Posterior cingulate gyrus (tissue), 11 donors: ENCODE results near the gene CCL1.
"Not testable (repeated sequence)": the region's sequence is repeated elsewhere in the genome, so short reads cannot be mapped to it uniquely, and the experiment has no call there.

Experiments used
- DNase-seq, 10 donors: peaks; one replicate each; pipeline versions ENCODE4 v3.0.0 to v3.0.0-alpha.2; 2020 to 2021; ENCODE audit warnings: mixed read lengths in 3 of 10
- intact Hi-C: fragments of 100-400 bp; cut with DNase I; formaldehyde crosslinking; loops from one replicate; pipeline ENCODE4 v1.15.1; 2023

Gene CCL1

GRCh38 chr17:34361478-34362061 is 1.5 kb downstream of the CCL1 start:
- intact Hi-C loops = loop anchor here (1.0 to 10.0 kb wide), 2 partner anchors 161 to 577 kb away; no protein-coding TSS in a partner anchor

GRCh38 chr17:34360601-34361270 is 2.3 kb downstream of the CCL1 start:
- intact Hi-C loops = loop anchor here (1.0 to 10.0 kb wide), 2 partner anchors 160 to 576 kb away; no protein-coding TSS in a partner anchor
- DNase-seq = no peak

More at GRCh38 chr17:34361478-34362061, 1.5 kb downstream of the CCL1 start:
- DNase-seq = peak; percentile 54 to 98 (median 86)

- no peak for DNase-seq
- intact Hi-C loops = no loop called here
Observed at GRCh38 chr17:34358631-34359030, 4.4 kb downstream of the CCL1 start.

GRCh38 chr17:34357398-34357797 is 5.6 kb downstream of the CCL1 start:
- DNase-seq = no peak
- intact Hi-C loops = no loop called here

GRCh38 chr17:34356194-34356593 is 6.8 kb downstream of the CCL1 start, which contains the start of gene CCL13:
Gene CCL13, plus strand, starts transcription at chr17:34356480. Its CDS starts 47 bp downstream, at chr17:34356527.
- no peak for DNase-seq
- intact Hi-C loops = no loop called here

- no peak for DNase-seq
- intact Hi-C loops = no loop called here
Observed at GRCh38 chr17:34354637-34355036, 8.4 kb downstream of the CCL1 start.

GRCh38 chr17:34352191-34352590 is 10.8 kb downstream of the CCL1 start:
- intact Hi-C loops = no loop called here

GRCh38 chr17:34351096-34351495 is 11.9 kb downstream of the CCL1 start:
- DNase-seq = no peak
- intact Hi-C loops = no loop called here

More at GRCh38 chr17:34352191-34352590, 10.8 kb downstream of the CCL1 start:
- no peak for DNase-seq

- intact Hi-C loops = no loop called here
- DNase-seq = no peak
Observed at GRCh38 chr17:34349751-34350150, 13.3 kb downstream of the CCL1 start.

- intact Hi-C loops = no loop called here
- DNase-seq = no peak
Observed at GRCh38 chr17:34347063-34347462, 16.0 kb downstream of the CCL1 start.

GRCh38 chr17:34341916-34342315 is 21.1 kb downstream of the CCL1 start:
- intact Hi-C loops = no loop called here
- no peak for DNase-seq

GRCh38 chr17:34339138-34339770 is 23.8 kb downstream of the CCL1 start:
- DNase-seq = no peak
- intact Hi-C loops = no loop called here

GRCh38 chr17:34337701-34338100 is 25.3 kb downstream of the CCL1 start:
- no peak for DNase-seq

GRCh38 chr17:34327580-34327979 is 35.5 kb downstream of the CCL1 start:
- intact Hi-C loops, DNase-seq: not testable (repeated sequence)

More at GRCh38 chr17:34337701-34338100, 25.3 kb downstream of the CCL1 start:
- intact Hi-C loops = no loop called here

- DNase-seq = no peak
- intact Hi-C loops = no loop called here
Observed at GRCh38 chr17:34321964-34322363, 41.1 kb downstream of the CCL1 start.

GRCh38 chr17:34319039-34319483 is 44.0 kb downstream of the CCL1 start, which contains the start of gene CCL8:
Gene CCL8, plus strand, starts transcription at chr17:34319435. Its CDS starts 67 bp downstream, at chr17:34319502.
- intact Hi-C loops = no loop called here
- DNase-seq = no peak

GRCh38 chr17:34318474-34318873 is 44.6 kb downstream of the CCL1 start:
- intact Hi-C loops = no loop called here
- no peak for DNase-seq

GRCh38 chr17:34314279-34314678 is 48.8 kb downstream of the CCL1 start:
- intact Hi-C loops = no loop called here
- DNase-seq = no peak

- intact Hi-C loops = no loop called here
- no peak for DNase-seq
Observed at GRCh38 chr17:34313164-34313563, 49.9 kb downstream of the CCL1 start.

GRCh38 chr17:34312080-34312479 is 51.0 kb downstream of the CCL1 start:
- intact Hi-C loops = no loop called here
- no peak for DNase-seq

- intact Hi-C loops = no loop called here
- DNase-seq = no peak
Observed at GRCh38 chr17:34311291-34311690, 51.7 kb downstream of the CCL1 start.
